ENCODE measurements around the gene CTXND1. TPM values are rescaled to one million over a fixed set of nuclear protein-coding genes. Genes with fewer than 3 reads are reported as not detected.

The CTXND1 gene
- total and polyA plus RNA-seq, 2 experiments from 2014 or later: 0.05 TPM; not detected in 1

DNA sequence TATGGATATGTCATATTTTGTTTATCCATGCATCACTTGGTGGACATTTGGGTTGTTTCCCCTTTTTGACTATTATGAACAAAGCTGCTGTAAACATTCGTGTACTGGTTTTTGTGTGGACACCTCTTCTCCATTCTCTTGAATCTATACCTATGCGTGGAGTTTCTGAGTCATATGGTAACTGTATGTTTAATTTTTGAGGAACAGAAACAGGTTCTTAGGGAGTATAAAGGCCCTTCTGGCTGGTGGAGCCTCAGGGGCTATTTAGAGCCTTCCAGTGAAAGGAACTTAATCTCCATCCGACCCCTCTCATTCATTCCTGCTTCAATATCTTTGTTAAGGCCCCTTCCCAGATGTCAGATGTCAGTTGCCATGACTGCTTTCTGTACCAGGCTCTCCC lies 14.1 kb upstream of the CTXND1 start:
- TF ChIP-seq, protein P1, sequence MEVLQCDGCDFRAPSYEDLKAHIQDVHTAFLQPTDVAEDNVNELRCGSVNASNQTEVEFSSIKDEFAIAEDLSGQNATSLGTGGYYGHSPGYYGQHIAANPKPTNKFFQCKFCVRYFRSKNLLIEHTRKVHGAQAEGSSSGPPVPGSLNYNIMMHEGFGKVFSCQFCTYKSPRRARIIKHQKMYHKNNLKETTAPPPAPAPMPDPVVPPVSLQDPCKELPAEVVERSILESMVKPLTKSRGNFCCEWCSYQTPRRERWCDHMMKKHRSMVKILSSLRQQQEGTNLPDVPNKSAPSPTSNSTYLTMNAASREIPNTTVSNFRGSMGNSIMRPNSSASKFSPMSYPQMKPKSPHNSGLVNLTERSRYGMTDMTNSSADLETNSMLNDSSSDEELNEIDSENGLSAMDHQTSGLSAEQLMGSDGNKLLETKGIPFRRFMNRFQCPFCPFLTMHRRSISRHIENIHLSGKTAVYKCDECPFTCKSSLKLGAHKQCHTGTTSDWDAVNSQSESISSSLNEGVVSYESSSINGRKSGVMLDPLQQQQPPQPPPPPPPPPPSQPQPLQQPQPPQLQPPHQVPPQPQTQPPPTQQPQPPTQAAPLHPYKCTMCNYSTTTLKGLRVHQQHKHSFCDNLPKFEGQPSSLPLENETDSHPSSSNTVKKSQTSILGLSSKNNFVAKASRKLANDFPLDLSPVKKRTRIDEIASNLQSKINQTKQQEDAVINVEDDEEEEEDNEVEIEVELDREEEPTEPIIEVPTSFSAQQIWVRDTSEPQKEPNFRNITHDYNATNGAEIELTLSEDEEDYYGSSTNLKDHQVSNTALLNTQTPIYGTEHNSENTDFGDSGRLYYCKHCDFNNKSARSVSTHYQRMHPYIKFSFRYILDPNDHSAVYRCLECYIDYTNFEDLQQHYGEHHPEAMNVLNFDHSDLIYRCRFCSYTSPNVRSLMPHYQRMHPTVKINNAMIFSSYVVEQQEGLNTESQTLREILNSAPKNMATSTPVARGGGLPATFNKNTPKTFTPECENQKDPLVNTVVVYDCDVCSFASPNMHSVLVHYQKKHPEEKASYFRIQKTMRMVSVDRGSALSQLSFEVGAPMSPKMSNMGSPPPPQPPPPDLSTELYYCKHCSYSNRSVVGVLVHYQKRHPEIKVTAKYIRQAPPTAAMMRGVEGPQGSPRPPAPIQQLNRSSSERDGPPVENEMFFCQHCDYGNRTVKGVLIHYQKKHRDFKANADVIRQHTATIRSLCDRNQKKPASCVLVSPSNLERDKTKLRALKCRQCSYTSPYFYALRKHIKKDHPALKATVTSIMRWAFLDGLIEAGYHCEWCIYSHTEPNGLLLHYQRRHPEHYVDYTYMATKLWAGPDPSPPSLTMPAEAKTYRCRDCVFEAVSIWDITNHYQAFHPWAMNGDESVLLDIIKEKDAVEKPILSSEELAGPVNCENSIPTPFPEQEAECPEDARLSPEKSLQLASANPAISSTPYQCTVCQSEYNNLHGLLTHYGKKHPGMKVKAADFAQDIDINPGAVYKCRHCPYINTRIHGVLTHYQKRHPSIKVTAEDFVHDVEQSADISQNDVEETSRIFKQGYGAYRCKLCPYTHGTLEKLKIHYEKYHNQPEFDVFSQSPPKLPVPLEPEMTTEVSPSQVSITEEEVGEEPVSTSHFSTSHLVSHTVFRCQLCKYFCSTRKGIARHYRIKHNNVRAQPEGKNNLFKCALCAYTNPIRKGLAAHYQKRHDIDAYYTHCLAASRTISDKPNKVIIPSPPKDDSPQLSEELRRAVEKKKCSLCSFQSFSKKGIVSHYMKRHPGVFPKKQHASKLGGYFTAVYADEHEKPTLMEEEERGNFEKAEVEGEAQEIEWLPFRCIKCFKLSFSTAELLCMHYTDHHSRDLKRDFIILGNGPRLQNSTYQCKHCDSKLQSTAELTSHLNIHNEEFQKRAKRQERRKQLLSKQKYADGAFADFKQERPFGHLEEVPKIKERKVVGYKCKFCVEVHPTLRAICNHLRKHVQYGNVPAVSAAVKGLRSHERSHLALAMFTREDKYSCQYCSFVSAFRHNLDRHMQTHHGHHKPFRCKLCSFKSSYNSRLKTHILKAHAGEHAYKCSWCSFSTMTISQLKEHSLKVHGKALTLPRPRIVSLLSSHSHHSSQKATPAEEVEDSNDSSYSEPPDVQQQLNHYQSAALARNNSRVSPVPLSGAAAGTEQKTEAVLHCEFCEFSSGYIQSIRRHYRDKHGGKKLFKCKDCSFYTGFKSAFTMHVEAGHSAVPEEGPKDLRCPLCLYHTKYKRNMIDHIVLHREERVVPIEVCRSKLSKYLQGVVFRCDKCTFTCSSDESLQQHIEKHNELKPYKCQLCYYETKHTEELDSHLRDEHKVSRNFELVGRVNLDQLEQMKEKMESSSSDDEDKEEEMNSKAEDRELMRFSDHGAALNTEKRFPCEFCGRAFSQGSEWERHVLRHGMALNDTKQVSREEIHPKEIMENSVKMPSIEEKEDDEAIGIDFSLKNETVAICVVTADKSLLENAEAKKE (CRISPR knock-in tag; IDR thresholded peaks at IDR 0.05): no peak
- TF ChIP-seq CREB1 (CRISPR knock-in tag; IDR thresholded peaks at IDR 0.05; ENCODE audit: low read depth) (no peak), ZNF331 (CRISPR knock-in tag; IDR thresholded peaks at IDR 0.05; ENCODE audit: low read depth) (no peak), NANOG (IDR thresholded peaks at IDR 0.05; ENCODE audit: borderline replicate concordance) (no peak), POLR2AphosphoS5 (IDR thresholded peaks at IDR 0.05; ENCODE audit: low read depth) (no peak), ZNF114 (CRISPR knock-in tag; IDR thresholded peaks at IDR 0.05) (no peak), JUNB (IDR thresholded peaks at IDR 0.05; ENCODE audit: unreplicated experiment) (no peak), EZH2 (IDR thresholded peaks at IDR 0.05; ENCODE audit: low read depth, unreplicated experiment) (no peak), STAT1 (IDR thresholded peaks at IDR 0.05; ENCODE audit: unreplicated experiment) (no peak), EZH2phosphoT487 (IDR thresholded peaks at IDR 0.05; ENCODE audit: unreplicated experiment) (no peak)
- TF ChIP-seq, protein P2, sequence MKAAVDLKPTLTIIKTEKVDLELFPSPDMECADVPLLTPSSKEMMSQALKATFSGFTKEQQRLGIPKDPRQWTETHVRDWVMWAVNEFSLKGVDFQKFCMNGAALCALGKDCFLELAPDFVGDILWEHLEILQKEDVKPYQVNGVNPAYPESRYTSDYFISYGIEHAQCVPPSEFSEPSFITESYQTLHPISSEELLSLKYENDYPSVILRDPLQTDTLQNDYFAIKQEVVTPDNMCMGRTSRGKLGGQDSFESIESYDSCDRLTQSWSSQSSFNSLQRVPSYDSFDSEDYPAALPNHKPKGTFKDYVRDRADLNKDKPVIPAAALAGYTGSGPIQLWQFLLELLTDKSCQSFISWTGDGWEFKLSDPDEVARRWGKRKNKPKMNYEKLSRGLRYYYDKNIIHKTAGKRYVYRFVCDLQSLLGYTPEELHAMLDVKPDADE (IDR thresholded peaks at IDR 0.05): no peak
- TF ChIP-seq, protein P3, sequence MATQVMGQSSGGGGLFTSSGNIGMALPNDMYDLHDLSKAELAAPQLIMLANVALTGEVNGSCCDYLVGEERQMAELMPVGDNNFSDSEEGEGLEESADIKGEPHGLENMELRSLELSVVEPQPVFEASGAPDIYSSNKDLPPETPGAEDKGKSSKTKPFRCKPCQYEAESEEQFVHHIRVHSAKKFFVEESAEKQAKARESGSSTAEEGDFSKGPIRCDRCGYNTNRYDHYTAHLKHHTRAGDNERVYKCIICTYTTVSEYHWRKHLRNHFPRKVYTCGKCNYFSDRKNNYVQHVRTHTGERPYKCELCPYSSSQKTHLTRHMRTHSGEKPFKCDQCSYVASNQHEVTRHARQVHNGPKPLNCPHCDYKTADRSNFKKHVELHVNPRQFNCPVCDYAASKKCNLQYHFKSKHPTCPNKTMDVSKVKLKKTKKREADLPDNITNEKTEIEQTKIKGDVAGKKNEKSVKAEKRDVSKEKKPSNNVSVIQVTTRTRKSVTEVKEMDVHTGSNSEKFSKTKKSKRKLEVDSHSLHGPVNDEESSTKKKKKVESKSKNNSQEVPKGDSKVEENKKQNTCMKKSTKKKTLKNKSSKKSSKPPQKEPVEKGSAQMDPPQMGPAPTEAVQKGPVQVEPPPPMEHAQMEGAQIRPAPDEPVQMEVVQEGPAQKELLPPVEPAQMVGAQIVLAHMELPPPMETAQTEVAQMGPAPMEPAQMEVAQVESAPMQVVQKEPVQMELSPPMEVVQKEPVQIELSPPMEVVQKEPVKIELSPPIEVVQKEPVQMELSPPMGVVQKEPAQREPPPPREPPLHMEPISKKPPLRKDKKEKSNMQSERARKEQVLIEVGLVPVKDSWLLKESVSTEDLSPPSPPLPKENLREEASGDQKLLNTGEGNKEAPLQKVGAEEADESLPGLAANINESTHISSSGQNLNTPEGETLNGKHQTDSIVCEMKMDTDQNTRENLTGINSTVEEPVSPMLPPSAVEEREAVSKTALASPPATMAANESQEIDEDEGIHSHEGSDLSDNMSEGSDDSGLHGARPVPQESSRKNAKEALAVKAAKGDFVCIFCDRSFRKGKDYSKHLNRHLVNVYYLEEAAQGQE (IDR thresholded peaks at IDR 0.05; ENCODE audit: unreplicated experiment): no peak
- TF ChIP-seq, protein P4, sequence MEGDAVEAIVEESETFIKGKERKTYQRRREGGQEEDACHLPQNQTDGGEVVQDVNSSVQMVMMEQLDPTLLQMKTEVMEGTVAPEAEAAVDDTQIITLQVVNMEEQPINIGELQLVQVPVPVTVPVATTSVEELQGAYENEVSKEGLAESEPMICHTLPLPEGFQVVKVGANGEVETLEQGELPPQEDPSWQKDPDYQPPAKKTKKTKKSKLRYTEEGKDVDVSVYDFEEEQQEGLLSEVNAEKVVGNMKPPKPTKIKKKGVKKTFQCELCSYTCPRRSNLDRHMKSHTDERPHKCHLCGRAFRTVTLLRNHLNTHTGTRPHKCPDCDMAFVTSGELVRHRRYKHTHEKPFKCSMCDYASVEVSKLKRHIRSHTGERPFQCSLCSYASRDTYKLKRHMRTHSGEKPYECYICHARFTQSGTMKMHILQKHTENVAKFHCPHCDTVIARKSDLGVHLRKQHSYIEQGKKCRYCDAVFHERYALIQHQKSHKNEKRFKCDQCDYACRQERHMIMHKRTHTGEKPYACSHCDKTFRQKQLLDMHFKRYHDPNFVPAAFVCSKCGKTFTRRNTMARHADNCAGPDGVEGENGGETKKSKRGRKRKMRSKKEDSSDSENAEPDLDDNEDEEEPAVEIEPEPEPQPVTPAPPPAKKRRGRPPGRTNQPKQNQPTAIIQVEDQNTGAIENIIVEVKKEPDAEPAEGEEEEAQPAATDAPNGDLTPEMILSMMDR (conservative IDR thresholded peaks at IDR 0.05; ENCODE audit: low read depth in 2 of 2): no peak
- no peaks in the 10 kb centered on the region for H3K27me3 ChIP-seq (ENCODE audit: insufficient read depth)
- ATAC-seq (no peak), DNase-seq (ENCODE audit: low spot score) (no peak)
- Mint-ChIP-seq H3K4me1 (no peaks in the 10 kb centered on the region), H3K36me3 (ENCODE audit: low read depth) (no peaks in the 10 kb centered on the region), H3K27ac (no peak overlapping the region), H3K27me3 (ENCODE audit: insufficient read depth, low read depth, poor library complexity) (peaks cover 3% of the 10 kb centered on the region), H3K4me3 (no peak overlapping the region), H3K9me3 (no peaks in the 10 kb centered on the region; the same call in 2 of the 3 replicates)
- no peak overlapping the region for H3K4me3 ChIP-seq
- H3K27ac ChIP-seq (ENCODE audit: low read depth): no peak overlapping the region
- no peaks in the 10 kb centered on the region for H4K20me1 ChIP-seq (replicated peaks; ENCODE audit: insufficient read depth)
- H3F3A ChIP-seq (replicated peaks; ENCODE audit: low read depth): no peaks in the 10 kb centered on the region
- no peak overlapping the region for H2AFZ ChIP-seq
- no peaks in the 10 kb centered on the region for H3K36me3 ChIP-seq (ENCODE audit: insufficient read depth)
- H3K79me2 ChIP-seq (replicated peaks; ENCODE audit: insufficient read depth): no peaks in the 10 kb centered on the region
- H3K4me1 ChIP-seq (ENCODE audit: insufficient read depth): no peaks in the 10 kb centered on the region
- 0 out of 2 replicates have a peak, but pooled peaks cover 4% of the 10 kb centered on the region for H3K9me2 ChIP-seq (ENCODE audit: insufficient read depth)
- no peak overlapping the region for H3K4me2 ChIP-seq

All from GM23338 (cell line).